ENCODE data around the gene TNFRSF8. TPM values are rescaled to one million over a fixed set of nuclear protein-coding genes. Genes with fewer than 3 reads are reported as not detected.

Gene TNFRSF8
- polyA plus RNA-seq, 1 experiment = 0.22 TPM

GRCh38 chr1:12173041-12173509 lies 110.0 kb downstream of the TNFRSF8 start:
- no peaks in the 10 kb centered on the region for H3K27me3 ChIP-seq (ENCODE audit: control insufficient read depth, insufficient read depth, low read length)
- POLR2A ChIA-PET = no interaction called here

GRCh38 chr1:12173631-12174121 lies 110.6 kb downstream of the TNFRSF8 start:
- no peak for TF ChIP-seq CTCF (IDR thresholded peaks at IDR 0.05; ENCODE audit: low read depth, low read length)
- ChIA-PET POLR2A (no interaction called here), CTCF (interaction anchor here (0.9 kb wide), 1 partner anchor 49 kb away, joined by 4 read pairs; no protein-coding TSS in a partner anchor)
- no peak for DNase-seq (ENCODE audit: low read depth, low spot score)
- peak overlapping the region; percentile 11 for H3K27ac ChIP-seq (ENCODE audit: low read depth, low read length)
- H3K27me3 ChIP-seq (ENCODE audit: control insufficient read depth, insufficient read depth, low read length) = no peaks in the 10 kb centered on the region
- no peak overlapping the region for H3K4me3 ChIP-seq (ENCODE audit: low read depth, low read length)
- no peaks in the 10 kb centered on the region for H3K9me3 ChIP-seq (ENCODE audit: control insufficient read depth, insufficient read depth, low read length)

More at GRCh38 chr1:12173041-12173509, 110.0 kb downstream of the TNFRSF8 start:
- no peaks in the 10 kb centered on the region; the same call in 1 of the 2 replicates for H3K9me3 ChIP-seq (ENCODE audit: control insufficient read depth, insufficient read depth, low read length)
- no peak overlapping the region for H3K4me3 ChIP-seq (ENCODE audit: low read depth, low read length)
- CTCF ChIA-PET = no interaction called here
- no peak for DNase-seq (ENCODE audit: low read depth, low spot score)
- no peak overlapping the region for H3K27ac ChIP-seq (ENCODE audit: low read depth, low read length)
- no peak for TF ChIP-seq CTCF (IDR thresholded peaks at IDR 0.05; ENCODE audit: low read depth, low read length)

GRCh38 chr1:12174924-12175810 lies 112.1 kb downstream of the TNFRSF8 start:
- TF ChIP-seq CTCF (IDR thresholded peaks at IDR 0.05; ENCODE audit: low read depth, low read length) = no peak
- CTCF ChIA-PET = no interaction called here
- POLR2A ChIA-PET = no interaction called here
- no peak overlapping the region for H3K27ac ChIP-seq (ENCODE audit: low read depth, low read length)
- no peaks in the 10 kb centered on the region for H3K27me3 ChIP-seq (ENCODE audit: control insufficient read depth, insufficient read depth, low read length)
- H3K9me3 ChIP-seq (ENCODE audit: control insufficient read depth, insufficient read depth, low read length) = no peaks in the 10 kb centered on the region
- DNase-seq (ENCODE audit: low read depth, low spot score) = no peak
- H3K4me3 ChIP-seq (ENCODE audit: low read depth, low read length) = no peak overlapping the region

GRCh38 chr1:12176298-12177118 lies 113.4 kb downstream of the TNFRSF8 start:
- CTCF ChIA-PET = interaction anchor here (2.6 kb wide), 1 partner anchor 52 kb away, joined by 14 read pairs; no protein-coding TSS in a partner anchor
- POLR2A ChIA-PET = no interaction called here
- no peak overlapping the region for H3K27ac ChIP-seq (ENCODE audit: low read depth, low read length)
- no peak overlapping the region for H3K4me3 ChIP-seq (ENCODE audit: low read depth, low read length)
- no peak for DNase-seq (ENCODE audit: low read depth, low spot score)
- no peaks in the 10 kb centered on the region for H3K9me3 ChIP-seq (ENCODE audit: control insufficient read depth, insufficient read depth, low read length)
- H3K27me3 ChIP-seq (ENCODE audit: control insufficient read depth, insufficient read depth, low read length) = no peaks in the 10 kb centered on the region
- no peak for TF ChIP-seq CTCF (IDR thresholded peaks at IDR 0.05; ENCODE audit: low read depth, low read length)
